GM19043 (cell line): ENCODE data around the gene PROM1.

ENCODE experiments used
- ATAC-seq: cut with Tn5 transposase; IDR thresholded peaks from one replicate; pipeline ENCODE4 v1.9.1; 2021; ENCODE audit warnings: low read depth; ENCODE audit not compliant: unreplicated experiment

PROM1 gene

GRCh38 chr4:16067515-16067914, 16.3 kb downstream of the PROM1 start:
- no peak for ATAC-seq

GRCh38 chr4:16066586-16067128, 17.2 kb downstream of the PROM1 start:
- no peak for ATAC-seq

GRCh38 chr4:16065066-16065465, 18.8 kb downstream of the PROM1 start:
- ATAC-seq = no peak

- no peak for ATAC-seq
Measured at GRCh38 chr4:16062601-16063000, 21.2 kb downstream of the PROM1 start.

- ATAC-seq = no peak
Measured at GRCh38 chr4:16056681-16057385, 27.0 kb downstream of the PROM1 start.

DNA sequence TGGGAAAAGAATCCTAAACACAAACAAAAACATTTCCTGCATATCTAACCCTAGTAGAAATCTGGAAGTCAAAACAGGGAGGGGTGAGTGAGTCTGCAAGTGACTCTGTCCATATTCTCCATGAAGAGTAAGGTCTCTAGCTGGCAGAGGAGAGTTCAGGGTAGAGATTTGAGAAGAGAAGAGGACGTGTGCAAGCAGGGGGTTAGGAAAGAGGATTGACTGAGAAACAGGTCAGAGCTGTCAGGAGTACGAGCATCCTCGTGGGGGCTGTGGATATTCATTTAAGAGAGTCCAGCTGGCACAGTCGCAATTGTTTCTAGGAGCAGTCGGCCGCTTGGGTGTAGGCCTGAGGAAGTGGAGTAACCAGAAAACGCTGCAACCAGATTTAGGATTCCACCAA, 27.9 kb downstream of the PROM1 start:
- ATAC-seq = no peak

DNA sequence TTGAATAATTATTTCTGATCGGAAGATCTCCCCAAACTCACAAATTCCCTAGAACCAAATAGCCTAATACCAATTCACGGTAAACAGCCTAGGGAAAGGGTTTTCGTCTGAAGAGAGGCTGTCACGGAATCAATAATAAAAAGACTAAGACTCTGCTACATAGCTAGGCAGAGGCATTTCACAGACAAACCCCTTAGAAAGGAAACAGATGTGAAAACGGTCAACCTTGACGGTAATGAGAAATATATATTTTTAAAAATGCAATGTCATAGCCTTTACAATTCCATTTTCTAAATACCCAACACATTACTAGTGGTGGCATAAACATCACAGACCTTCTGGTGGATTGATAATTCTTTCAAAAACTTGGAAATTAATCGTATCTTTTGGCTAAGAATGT, 28.4 kb downstream of the PROM1 start:
- no peak for ATAC-seq

- ATAC-seq = no peak
Measured at GRCh38 chr4:16052939-16053338, 30.9 kb downstream of the PROM1 start.

- ATAC-seq = no peak
Measured at GRCh38 chr4:16051980-16052379, 31.8 kb downstream of the PROM1 start.

- ATAC-seq = no peak
Measured at GRCh38 chr4:16051132-16051531, 32.7 kb downstream of the PROM1 start.

GRCh38 chr4:16050669-16051068, 33.2 kb downstream of the PROM1 start:
- no peak for ATAC-seq

- ATAC-seq = no peak
Measured at GRCh38 chr4:16048619-16049419, 35.0 kb downstream of the PROM1 start.

GRCh38 chr4:16045687-16046086, 38.1 kb downstream of the PROM1 start:
- ATAC-seq = no peak

DNA sequence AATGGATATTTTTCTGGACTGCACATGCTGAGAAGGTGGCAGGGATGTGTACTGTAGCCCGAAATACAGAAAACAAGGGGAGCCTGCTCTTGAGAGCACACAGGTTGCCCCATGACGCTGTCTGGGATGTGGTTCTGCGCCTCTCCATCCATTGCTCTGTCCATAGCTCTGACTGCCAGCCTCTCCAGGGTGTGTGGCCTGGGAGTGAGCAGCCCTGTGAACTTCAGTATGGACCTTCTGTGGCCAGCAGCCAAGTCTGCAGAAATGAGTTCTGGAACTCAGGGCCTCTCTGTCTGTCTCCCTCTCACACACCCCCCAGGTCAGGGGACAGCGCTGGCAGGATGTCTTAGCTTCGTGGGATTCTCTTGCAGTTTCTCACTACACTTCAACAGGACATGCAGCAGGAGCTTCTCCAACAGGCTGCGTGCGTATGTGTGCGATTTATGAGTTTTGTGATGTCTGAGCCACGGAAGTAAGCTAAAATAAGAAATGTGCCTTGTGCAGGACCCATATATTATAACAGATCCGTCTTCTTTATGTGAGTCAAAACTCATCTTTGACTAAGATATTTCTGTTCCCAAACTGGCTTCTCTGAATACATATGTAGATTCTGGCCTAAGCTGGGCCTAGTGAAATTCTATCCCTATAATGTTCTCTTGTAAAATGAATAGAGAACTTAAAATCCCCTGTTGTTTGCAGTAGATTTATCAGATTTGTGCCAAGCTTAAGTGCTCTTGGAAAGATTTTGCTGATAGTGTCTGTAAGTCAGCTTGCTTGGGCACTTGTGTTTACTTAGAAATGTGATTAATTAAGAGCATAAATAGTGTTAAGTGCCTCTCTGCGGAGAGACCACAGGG, 40.0 kb downstream of the PROM1 start:
- ATAC-seq = no peak

GRCh38 chr4:16039139-16039538, 44.7 kb downstream of the PROM1 start:
- no peak for ATAC-seq

DNA sequence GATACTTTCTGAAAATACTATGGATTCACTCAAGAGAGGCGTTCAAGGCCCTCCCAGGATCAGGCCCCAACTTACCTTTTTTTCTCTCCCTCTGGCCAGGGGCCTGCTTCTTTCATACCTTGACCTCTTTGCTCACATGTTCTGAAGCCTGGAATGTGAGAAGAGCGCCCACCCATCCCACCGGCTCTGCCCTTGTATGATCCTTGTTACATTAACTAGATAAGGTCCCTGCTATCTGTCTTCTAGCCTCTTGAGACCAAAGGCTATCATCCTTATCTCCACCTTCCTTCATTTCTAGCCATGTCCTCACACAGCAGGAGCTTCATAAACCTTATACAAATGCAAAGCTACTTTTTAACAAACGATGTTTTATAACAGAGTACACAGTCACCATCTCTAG, 45.9 kb downstream of the PROM1 start:
- ATAC-seq = no peak

DNA sequence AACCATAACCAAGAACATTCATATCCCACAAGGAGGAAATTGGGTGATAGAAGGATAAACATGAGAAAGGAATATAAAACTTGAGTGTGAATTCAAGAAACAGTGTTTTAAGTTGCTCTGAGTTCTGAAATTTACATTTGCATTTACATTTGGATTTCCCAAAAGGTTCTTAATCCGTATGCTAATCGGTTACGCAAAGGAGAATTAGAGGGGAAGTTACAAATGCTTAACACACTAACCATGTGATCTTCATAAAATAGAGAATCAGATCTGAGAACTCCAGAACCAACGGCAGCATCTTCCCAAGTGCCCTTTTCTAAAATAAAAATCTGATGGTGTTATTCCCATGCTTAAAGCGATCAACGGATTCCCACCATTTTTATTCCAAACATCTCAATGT, 48.0 kb downstream of the PROM1 start:
- no peak for ATAC-seq

- ATAC-seq = no peak
Measured at GRCh38 chr4:16034010-16034748, 49.6 kb downstream of the PROM1 start.

DNA sequence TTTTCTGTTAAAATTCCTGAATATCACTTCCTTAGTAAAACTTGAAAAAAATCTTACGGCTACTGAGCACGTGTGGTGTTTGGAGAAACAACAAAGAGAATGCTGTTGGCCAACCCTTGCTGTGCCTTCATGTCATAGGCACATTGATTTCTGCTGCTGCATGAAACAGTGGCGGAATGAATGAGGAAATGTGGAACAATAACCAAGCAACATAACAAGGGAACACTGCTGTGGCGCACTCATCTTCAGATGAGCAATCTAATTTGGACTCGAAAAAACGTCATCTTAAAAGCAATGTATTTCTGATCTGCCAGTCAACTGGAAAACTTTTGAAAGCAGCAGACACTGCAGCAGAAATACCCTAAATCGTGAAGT, 51.4 kb downstream of the PROM1 start:
- ATAC-seq = no peak
